OCI-LY3 (cell line): ENCODE measurements around the gene GSTM3.

Source experiments
- H2AFZ ChIP-seq: fragments of 200-600, 300-600 bp; shearing (Covaris generic); 2 replicates; pipeline ENCODE4 v1.6.0; 2014; ENCODE audit warnings: antibody characterized with exemption, low read depth, low read length
- H3K27ac ChIP-seq: fragments of 200-600, 300-600 bp; sonication (generic); 2 replicates; pipeline ENCODE4 v1.5.1; 2014; ENCODE audit warnings: mild to moderate bottlenecking, low read length, moderate library complexity, mixed read lengths
- H3K27me3 ChIP-seq: fragments of 200-600, 300-600 bp; sonication (generic); 2 replicates; pipeline ENCODE4 v1.6.1; 2014; ENCODE audit warnings: low read depth, low read length, mixed read lengths
- H3K36me3 ChIP-seq: fragments of 200-600, 300-600 bp; sonication (generic); replicated peaks from 2 replicates; pipeline ENCODE3; 2014; ENCODE audit warnings: low read depth, low read length, mixed read lengths
- H3K4me1 ChIP-seq: fragments of 300-600, 200-600 bp; sonication (generic); 2 replicates; pipeline ENCODE4 v1.6.1; 2014; ENCODE audit warnings: low read length, mixed read lengths
- H3K4me2 ChIP-seq: fragments of 200-600, 300-600 bp; sonication (generic); 2 replicates; pipeline ENCODE4 v1.6.1; 2014; ENCODE audit warnings: low read length, mixed read lengths
- H3K4me3 ChIP-seq: fragments of 300-600, 200-600 bp; sonication (generic); 2 replicates; pipeline ENCODE4 v1.5.1; 2014; ENCODE audit warnings: antibody characterized with exemption, mild to moderate bottlenecking, low read length, moderate library complexity
- H3K79me2 ChIP-seq: fragments of 300-600, 200-600 bp; shearing (Covaris generic); 2 replicates; pipeline ENCODE4 v1.6.1; 2014; ENCODE audit warnings: mild to moderate bottlenecking, low read length, mixed read lengths
- H3K9ac ChIP-seq: fragments of 300-600, 200-600 bp; shearing (Covaris generic); 2 replicates; pipeline ENCODE4 v1.6.0; 2014; ENCODE audit warnings: mild to moderate bottlenecking, low read length, moderate library complexity
- H3K9me3 ChIP-seq: fragments of 200-600, 300-600 bp; shearing (Covaris generic); 2 replicates; pipeline ENCODE4 v1.6.1; 2014; ENCODE audit warnings: low read length, mixed read lengths; ENCODE audit not compliant: insufficient read depth
- H4K20me1 ChIP-seq: fragments of 200-600, 300-600 bp; sonication (generic); 2 replicates; pipeline ENCODE4 v1.6.1; 2016; ENCODE audit warnings: low read length, mixed read lengths; ENCODE audit not compliant: insufficient read depth
- CTCF ChIP-seq: fragments of 200-600, 300-600 bp; sonication (generic); IDR thresholded peaks from 2 replicates; pipeline ENCODE4 v1.5.1; 2014; ENCODE audit warnings: antibody characterized with exemption, low read length, low read depth
- EZH2phosphoT487 ChIP-seq: fragments of 200-600 bp; shearing (Covaris generic); IDR thresholded peaks from 2 replicates; pipeline ENCODE4 v1.6.1; 2018; ENCODE audit warnings: antibody characterized with exemption, mixed run types, low read depth

GSTM3 gene

GRCh38 chr1:109782514-109782913, 41.7 kb upstream of the GSTM3 start:
- H3K79me2 ChIP-seq = no peaks in the 10 kb centered on the region
- H3K4me3 ChIP-seq = no peak overlapping the region
- no peaks in the 10 kb centered on the region for H3K27me3 ChIP-seq
- no peak overlapping the region for H3K27ac ChIP-seq
- TF ChIP-seq EZH2phosphoT487 = no peak
- no peak for TF ChIP-seq CTCF
- H3K9me3 ChIP-seq = no peaks in the 10 kb centered on the region
- H3K9ac ChIP-seq = no peak overlapping the region
- no peaks in the 10 kb centered on the region for H3K36me3 ChIP-seq
- H3K4me1 ChIP-seq = no peaks in the 10 kb centered on the region
- no peak overlapping the region for H3K4me2 ChIP-seq
- no peak overlapping the region for H2AFZ ChIP-seq
- H4K20me1 ChIP-seq = no peaks in the 10 kb centered on the region

GRCh38 chr1:109781806-109782205, 41.0 kb upstream of the GSTM3 start:
- Histone ChIP-seq H3K27me3 (no peaks in the 10 kb centered on the region), H3K4me2 (no peak overlapping the region), H4K20me1 (no peaks in the 10 kb centered on the region), H3K36me3 (no peaks in the 10 kb centered on the region), H3K9me3 (no peaks in the 10 kb centered on the region), H3K79me2 (no peaks in the 10 kb centered on the region), H2AFZ (no peak overlapping the region), H3K4me1 (0 out of 2 replicates have a peak, but pooled peaks cover 3% of the 10 kb centered on the region), H3K27ac (no peak overlapping the region), H3K4me3 (no peak overlapping the region), H3K9ac (no peak overlapping the region)
- TF ChIP-seq CTCF (no peak), EZH2phosphoT487 (no peak)

- Histone ChIP-seq H3K27ac (no peak overlapping the region), H3K36me3 (no peaks in the 10 kb centered on the region)
- TF ChIP-seq CTCF (no peak), EZH2phosphoT487 (no peak)
These were observed 40.1 kb upstream of the GSTM3 start for GRCh38 chr1:109780982-109781381.

GRCh38 chr1:109777980-109778625, 37.3 kb upstream of the GSTM3 start:
- H3K4me1 ChIP-seq = peaks cover 6% of the 10 kb centered on the region; the same call in 1 of the 2 replicates
- H3K9me3 ChIP-seq = no peaks in the 10 kb centered on the region
- H3K79me2 ChIP-seq = no peaks in the 10 kb centered on the region
- H3K36me3 ChIP-seq = no peaks in the 10 kb centered on the region
- H3K27ac ChIP-seq = no peak overlapping the region
- H2AFZ ChIP-seq = no peak overlapping the region
- no peak overlapping the region for H3K4me2 ChIP-seq
- H3K27me3 ChIP-seq = no peaks in the 10 kb centered on the region; the same call in 1 of the 2 replicates
- TF ChIP-seq EZH2phosphoT487 (no peak), CTCF (no peak)
- H4K20me1 ChIP-seq = no peaks in the 10 kb centered on the region
- H3K4me3 ChIP-seq = no peak overlapping the region
- no peak overlapping the region for H3K9ac ChIP-seq

More at GRCh38 chr1:109780982-109781381, 40.1 kb upstream of the GSTM3 start:
- H4K20me1 ChIP-seq = no peaks in the 10 kb centered on the region
- 0 out of 2 replicates have a peak, but pooled peaks cover 3% of the 10 kb centered on the region for H3K4me1 ChIP-seq
- H3K9me3 ChIP-seq = no peaks in the 10 kb centered on the region
- H3K4me3 ChIP-seq = no peak overlapping the region
- H2AFZ ChIP-seq = no peak overlapping the region
- H3K9ac ChIP-seq = no peak overlapping the region
- H3K79me2 ChIP-seq = no peaks in the 10 kb centered on the region
- H3K4me2 ChIP-seq = no peak overlapping the region
- no peaks in the 10 kb centered on the region for H3K27me3 ChIP-seq
